Posterior vena cava (tissue), 2 donors: ENCODE data around the gene SDK1. TPM values are rescaled to one million over a fixed set of nuclear protein-coding genes. Genes with fewer than 3 reads are reported as not detected.

ENCODE experiments used
- DNase-seq: peaks from one replicate; pipeline ENCODE4 v3.0.0-alpha.2; 2020; ENCODE audit warnings: low spot score
- intact Hi-C, 2 donors: fragments of 100-400 bp; cut with DNase I; formaldehyde crosslinking; loops; one replicate each; pipeline versions ENCODE4 v1.14.1 to v1.14.2; 2022 to 2023
- total RNA-seq, 2 donors: library from RNA; stranded (reverse); fragmentation: NEBNext Ultra II Directional; extraction: Animal tissue kit (Norgen Biotek cat#: 25700); gene quantifications; one replicate each; pipeline ENCODE4 v1.2.1, GENCODE V29; 2021
- donor health status: DM: yes; HTN: yes; CAD: no.
- donor health status: DM: yes; HTN: yes; CAD: no.

SDK1 gene
- total RNA-seq, 2 donors from 2014 or later, result 14.4 to 18.3 TPM

- intact Hi-C loops, result no loop called here
- DNase-seq, result no peak
Observed at GRCh38 chr7:4024806-4025205, 723.8 kb downstream of the SDK1 start.

GRCh38 chr7:4025210-4025609 lies 724.2 kb downstream of the SDK1 start:
- DNase-seq, result no peak
- intact Hi-C loops, result no loop called here

GRCh38 chr7:4025694-4026615 lies 724.9 kb downstream of the SDK1 start:
- no peak for DNase-seq

GRCh38 chr7:4026941-4027486 lies 726.0 kb downstream of the SDK1 start:
- intact Hi-C loops, result no loop called here
- no peak for DNase-seq

More at GRCh38 chr7:4025694-4026615, 724.9 kb downstream of the SDK1 start:
- intact Hi-C loops, result no loop called here

- no peak for DNase-seq
- intact Hi-C loops, result no loop called here
Observed at GRCh38 chr7:4028221-4028620, 727.2 kb downstream of the SDK1 start.

- intact Hi-C loops, result no loop called here
- no peak for DNase-seq
Observed at GRCh38 chr7:4029941-4030340, 728.9 kb downstream of the SDK1 start.

- no peak for DNase-seq
- intact Hi-C loops, result no loop called here
Observed at GRCh38 chr7:4030346-4030950, 729.4 kb downstream of the SDK1 start.

GRCh38 chr7:4033996-4034395 lies 732.9 kb downstream of the SDK1 start:
- intact Hi-C loops, result no loop called here
- no peak for DNase-seq

- DNase-seq, result no peak
- intact Hi-C loops, result no loop called here
Observed at GRCh38 chr7:4037308-4037707, 736.3 kb downstream of the SDK1 start.

GRCh38 chr7:4037877-4038276 lies 736.8 kb downstream of the SDK1 start:
- no peak for DNase-seq
- intact Hi-C loops, result no loop called here

- intact Hi-C loops, result no loop called here
- DNase-seq, result no peak
Observed at GRCh38 chr7:4040109-4040928, 739.3 kb downstream of the SDK1 start.

- intact Hi-C loops, result no loop called here
- no peak for DNase-seq
Observed at GRCh38 chr7:4042402-4043045, 741.5 kb downstream of the SDK1 start.

- intact Hi-C loops, result no loop called here
- no peak for DNase-seq
Observed at GRCh38 chr7:4043988-4044387, 742.9 kb downstream of the SDK1 start.

GRCh38 chr7:4045450-4045849 lies 744.4 kb downstream of the SDK1 start:
- intact Hi-C loops, result no loop called here

GRCh38 chr7:4045975-4046374 lies 744.9 kb downstream of the SDK1 start:
- intact Hi-C loops, result no loop called here
- DNase-seq, result no peak

More at GRCh38 chr7:4045450-4045849, 744.4 kb downstream of the SDK1 start:
- no peak for DNase-seq

GRCh38 chr7:4048336-4048735 lies 747.3 kb downstream of the SDK1 start:
- intact Hi-C loops, result no loop called here
- DNase-seq, result no peak

- intact Hi-C loops, result no loop called here
- DNase-seq, result no peak
Observed at GRCh38 chr7:4049202-4049601, 748.1 kb downstream of the SDK1 start.

- intact Hi-C loops, result no loop called here
- no peak for DNase-seq
Observed at GRCh38 chr7:4050126-4050660, 749.1 kb downstream of the SDK1 start.

GRCh38 chr7:4051696-4052095 lies 750.6 kb downstream of the SDK1 start:
- intact Hi-C loops, result no loop called here
- no peak for DNase-seq
